Measurements from ENCODE around the gene HAGHL.

Gene HAGHL

DNA sequence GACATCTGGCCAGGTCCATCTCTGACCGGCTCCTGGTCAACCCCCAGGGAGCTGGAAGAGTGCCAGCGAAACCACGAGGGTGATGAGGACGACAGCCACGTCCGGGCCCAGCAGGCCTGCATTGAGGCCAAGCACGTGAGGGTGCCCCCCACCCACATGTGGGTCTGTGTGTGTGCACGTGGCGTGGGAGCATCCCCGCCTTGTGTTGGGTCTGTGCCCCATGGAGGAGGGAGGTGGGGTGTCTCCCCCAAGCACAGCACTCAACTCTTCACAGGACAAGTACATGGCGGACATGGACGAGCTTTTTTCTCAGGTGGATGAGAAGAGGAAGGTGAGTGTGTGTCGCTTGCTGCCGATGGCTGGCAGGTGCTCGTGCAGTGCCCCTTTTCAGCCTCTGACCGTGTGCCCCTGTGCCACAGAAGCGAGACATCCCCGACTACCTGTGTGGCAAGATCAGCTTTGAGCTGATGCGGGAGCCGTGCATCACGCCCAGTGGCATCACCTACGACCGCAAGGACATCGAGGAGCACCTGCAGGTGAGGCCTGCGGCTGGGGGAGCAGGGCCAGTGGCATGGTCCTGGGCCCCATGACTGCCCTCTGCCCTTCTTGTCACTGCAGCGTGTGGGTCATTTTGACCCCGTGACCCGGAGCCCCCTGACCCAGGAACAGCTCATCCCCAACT lies 45.0 kb upstream of the HAGHL start:
- no peak overlapping the region for H3K27ac ChIP-seq (ENCODE audit: low read depth in 2 of 2, low read length in 2 of 2)
- H3K4me1 ChIP-seq (ENCODE audit: control insufficient read depth in 2 of 2, insufficient read depth in 2 of 2, low read length in 2 of 2): peaks cover 43 to 44% of the 10 kb centered on the region in 2 donors

GRCh38 chr16:682493-683395 lies 44.2 kb upstream of the HAGHL start:
- Histone ChIP-seq H3K27me3 (ENCODE audit: control insufficient read depth in 2 of 2, insufficient read depth in 2 of 2, low read length in 2 of 2) (no peaks in the 10 kb centered on the region), H3K9me3 (ENCODE audit: control insufficient read depth in 2 of 2, low read length in 2 of 2) (no peaks in the 10 kb centered on the region), H3K36me3 (ENCODE audit: control insufficient read depth in 2 of 2, insufficient read depth in 2 of 2, low read length in 2 of 2) (peaks cover 12 to 23% of the 10 kb centered on the region in 2 donors), H3K27ac (ENCODE audit: low read depth in 2 of 2, low read length in 2 of 2) (no peak overlapping the region), H3K4me3 (ENCODE audit: low read length in 2 of 2) (peak overlapping the region; percentile 68 to 78), H3K4me1 (ENCODE audit: control insufficient read depth in 2 of 2, insufficient read depth in 2 of 2, low read length in 2 of 2) (peaks cover 37 to 38% of the 10 kb centered on the region in 2 donors), H3K9ac (ENCODE audit: low read depth in 1 of 2, low read length in 2 of 2) (peak overlapping the region in 1 of 2 donors; percentile 69)

More for the DNA sequence above, 45.0 kb upstream of the HAGHL start:
- peaks cover 12 to 23% of the 10 kb centered on the region in 2 donors for H3K36me3 ChIP-seq (ENCODE audit: control insufficient read depth in 2 of 2, insufficient read depth in 2 of 2, low read length in 2 of 2)
- no peaks in the 10 kb centered on the region for H3K9me3 ChIP-seq (ENCODE audit: control insufficient read depth in 2 of 2, low read length in 2 of 2)
- H3K4me3 ChIP-seq (ENCODE audit: low read length in 2 of 2): peak overlapping the region; percentile 82 to 84
- no peaks in the 10 kb centered on the region for H3K27me3 ChIP-seq (ENCODE audit: control insufficient read depth in 2 of 2, insufficient read depth in 2 of 2, low read length in 2 of 2)
- no peak overlapping the region for H3K9ac ChIP-seq (ENCODE audit: low read depth in 1 of 2, low read length in 2 of 2)

- peak overlapping the region; percentile 68 to 78 for H3K4me3 ChIP-seq (ENCODE audit: low read length in 2 of 2)
- peaks cover 37 to 38% of the 10 kb centered on the region in 2 donors for H3K4me1 ChIP-seq (ENCODE audit: control insufficient read depth in 2 of 2, insufficient read depth in 2 of 2, low read length in 2 of 2)
- peak overlapping the region; percentile 63 to 82 for H3K27ac ChIP-seq (ENCODE audit: low read depth in 2 of 2, low read length in 2 of 2)
- H3K36me3 ChIP-seq (ENCODE audit: control insufficient read depth in 2 of 2, insufficient read depth in 2 of 2, low read length in 2 of 2): peaks cover 12 to 23% of the 10 kb centered on the region in 2 donors
- H3K9me3 ChIP-seq (ENCODE audit: control insufficient read depth in 2 of 2, low read length in 2 of 2): no peaks in the 10 kb centered on the region
- H3K9ac ChIP-seq (ENCODE audit: low read depth in 1 of 2, low read length in 2 of 2): peak overlapping the region; percentile 41 to 69
- H3K27me3 ChIP-seq (ENCODE audit: control insufficient read depth in 2 of 2, insufficient read depth in 2 of 2, low read length in 2 of 2): no peaks in the 10 kb centered on the region
Observed at GRCh38 chr16:683396-684070, 43.4 kb upstream of the HAGHL start.

GRCh38 chr16:684071-684794 lies 42.7 kb upstream of the HAGHL start, which contains the start of gene JMJD8:
TSS of gene JMJD8 (minus strand) at chr16:684334. CDS start at chr16:684319, 15 bp downstream.
- no peaks in the 10 kb centered on the region for H3K27me3 ChIP-seq (ENCODE audit: control insufficient read depth in 2 of 2, insufficient read depth in 2 of 2, low read length in 2 of 2)
- H3K36me3 ChIP-seq (ENCODE audit: control insufficient read depth in 2 of 2, insufficient read depth in 2 of 2, low read length in 2 of 2): peaks cover 12 to 23% of the 10 kb centered on the region in 2 donors
- H3K9me3 ChIP-seq (ENCODE audit: control insufficient read depth in 2 of 2, low read length in 2 of 2): no peaks in the 10 kb centered on the region
- H3K9ac ChIP-seq (ENCODE audit: low read depth in 1 of 2, low read length in 2 of 2): peak within 1 kb of the TSS; percentile 41 to 70
- peak within 1 kb of the TSS; percentile 74 to 78 for H3K4me3 ChIP-seq (ENCODE audit: low read length in 2 of 2)
- peak within 1 kb of the TSS; percentile 81 to 82 for H3K27ac ChIP-seq (ENCODE audit: low read depth in 2 of 2, low read length in 2 of 2)
- H3K4me1 ChIP-seq (ENCODE audit: control insufficient read depth in 2 of 2, insufficient read depth in 2 of 2, low read length in 2 of 2): peaks cover 36 to 41% of the 10 kb centered on the region in 2 donors

GRCh38 chr16:684961-685696 lies 41.8 kb upstream of the HAGHL start:
- H3K4me3 ChIP-seq (ENCODE audit: low read length in 2 of 2): peak overlapping the region in 1 of 2 donors; percentile 78
- no peak overlapping the region for H3K27ac ChIP-seq (ENCODE audit: low read depth in 2 of 2, low read length in 2 of 2)
- peaks cover 38 to 44% of the 10 kb centered on the region in 2 donors for H3K4me1 ChIP-seq (ENCODE audit: control insufficient read depth in 2 of 2, insufficient read depth in 2 of 2, low read length in 2 of 2)
- no peak overlapping the region for H3K9ac ChIP-seq (ENCODE audit: low read depth in 1 of 2, low read length in 2 of 2)
- no peaks in the 10 kb centered on the region for H3K27me3 ChIP-seq (ENCODE audit: control insufficient read depth in 2 of 2, insufficient read depth in 2 of 2, low read length in 2 of 2)
- H3K36me3 ChIP-seq (ENCODE audit: control insufficient read depth in 2 of 2, insufficient read depth in 2 of 2, low read length in 2 of 2): peaks cover 12 to 23% of the 10 kb centered on the region in 2 donors
- no peaks in the 10 kb centered on the region for H3K9me3 ChIP-seq (ENCODE audit: control insufficient read depth in 2 of 2, low read length in 2 of 2)

DNA sequence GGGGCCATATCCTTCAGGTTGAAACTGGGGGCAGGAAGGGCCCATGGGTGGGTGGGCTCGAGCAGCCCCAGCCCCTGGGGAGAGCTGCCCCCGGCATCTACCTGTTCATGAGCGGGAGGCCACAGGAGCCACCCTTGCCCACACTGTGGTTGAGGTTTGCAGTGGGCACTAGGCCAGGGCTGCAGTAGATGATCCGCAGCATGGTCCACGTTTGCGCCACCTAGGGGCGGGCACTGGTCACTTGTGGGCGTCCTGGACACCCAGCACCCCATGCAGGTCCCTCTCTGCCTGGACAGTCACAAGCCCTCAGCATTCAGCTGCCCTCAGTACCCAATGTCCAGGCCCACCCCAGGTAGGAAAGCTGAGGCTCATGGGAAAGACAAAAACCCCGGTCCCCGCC lies 40.9 kb upstream of the HAGHL start:
- H3K27ac ChIP-seq (ENCODE audit: low read depth in 2 of 2, low read length in 2 of 2): no peak overlapping the region
- no peak overlapping the region for H3K9ac ChIP-seq (ENCODE audit: low read depth in 1 of 2, low read length in 2 of 2)
- no peak overlapping the region for H3K4me3 ChIP-seq (ENCODE audit: low read length in 2 of 2)
- H3K4me1 ChIP-seq (ENCODE audit: control insufficient read depth in 2 of 2, insufficient read depth in 2 of 2, low read length in 2 of 2): peaks cover 38 to 41% of the 10 kb centered on the region in 2 donors
- H3K27me3 ChIP-seq (ENCODE audit: control insufficient read depth in 2 of 2, insufficient read depth in 2 of 2, low read length in 2 of 2): no peaks in the 10 kb centered on the region
- H3K9me3 ChIP-seq (ENCODE audit: control insufficient read depth in 2 of 2, low read length in 2 of 2): no peaks in the 10 kb centered on the region
- peaks cover 12 to 23% of the 10 kb centered on the region in 2 donors for H3K36me3 ChIP-seq (ENCODE audit: control insufficient read depth in 2 of 2, insufficient read depth in 2 of 2, low read length in 2 of 2)

DNA sequence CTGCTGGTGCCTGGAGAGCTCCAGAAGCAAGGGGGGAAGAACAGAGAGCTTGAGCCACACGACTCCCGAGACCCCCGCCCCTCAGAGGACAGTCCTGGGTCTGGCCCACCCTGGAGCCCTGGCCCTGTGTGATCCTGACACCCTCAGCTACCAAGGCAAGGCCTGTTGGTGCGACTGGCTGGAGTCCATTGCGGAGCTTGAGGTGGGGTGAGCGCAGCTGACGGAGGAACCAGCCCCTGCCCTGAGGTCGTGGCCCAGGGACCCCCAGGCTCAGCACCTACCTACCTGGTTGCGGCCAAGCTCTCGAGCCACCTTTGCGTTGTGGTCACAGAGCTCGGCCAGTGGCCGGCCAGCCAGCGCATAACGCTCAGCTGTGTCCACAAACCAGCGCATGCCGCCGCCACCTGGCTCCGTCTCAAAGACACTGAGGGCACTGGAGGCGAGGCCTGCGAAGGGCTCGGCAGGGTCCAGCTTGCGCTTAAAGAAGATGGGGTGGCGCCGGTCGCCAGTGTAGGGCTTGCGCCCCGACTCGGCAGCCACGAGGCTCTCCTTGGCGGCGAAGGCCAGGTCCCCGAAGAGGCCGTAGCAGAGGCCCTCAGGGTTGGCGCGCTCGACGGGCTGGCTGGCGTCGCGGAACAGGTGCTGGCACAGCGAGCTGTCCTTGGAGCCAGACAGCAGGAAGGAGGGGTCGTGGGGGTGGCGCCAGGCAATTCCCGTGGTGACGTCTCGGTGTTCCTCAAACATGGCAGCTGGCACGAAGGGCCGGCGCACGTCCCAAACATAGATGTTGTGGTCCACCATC lies 40.2 kb upstream of the HAGHL start:
- H3K4me3 ChIP-seq (ENCODE audit: low read length in 2 of 2): no peak overlapping the region
- H3K27ac ChIP-seq (ENCODE audit: low read depth in 2 of 2, low read length in 2 of 2): no peak overlapping the region
- no peak overlapping the region for H3K9ac ChIP-seq (ENCODE audit: low read depth in 1 of 2, low read length in 2 of 2)
- no peaks in the 10 kb centered on the region for H3K9me3 ChIP-seq (ENCODE audit: control insufficient read depth in 2 of 2, low read length in 2 of 2)
- H3K27me3 ChIP-seq (ENCODE audit: control insufficient read depth in 2 of 2, insufficient read depth in 2 of 2, low read length in 2 of 2): no peaks in the 10 kb centered on the region
- H3K4me1 ChIP-seq (ENCODE audit: control insufficient read depth in 2 of 2, insufficient read depth in 2 of 2, low read length in 2 of 2): peaks cover 32 to 34% of the 10 kb centered on the region in 2 donors
- peaks cover 8 to 19% of the 10 kb centered on the region in 2 donors for H3K36me3 ChIP-seq (ENCODE audit: control insufficient read depth in 2 of 2, insufficient read depth in 2 of 2, low read length in 2 of 2)

GRCh38 chr16:687499-687898 lies 39.4 kb upstream of the HAGHL start:
- Histone ChIP-seq H3K27ac (ENCODE audit: low read depth in 2 of 2, low read length in 2 of 2) (no peak overlapping the region), H3K9me3 (ENCODE audit: control insufficient read depth in 2 of 2, low read length in 2 of 2) (no peaks in the 10 kb centered on the region), H3K36me3 (ENCODE audit: control insufficient read depth in 2 of 2, insufficient read depth in 2 of 2, low read length in 2 of 2) (peaks cover 0 to 11% of the 10 kb centered on the region in 2 donors), H3K4me3 (ENCODE audit: low read length in 2 of 2) (no peak overlapping the region), H3K27me3 (ENCODE audit: control insufficient read depth in 2 of 2, insufficient read depth in 2 of 2, low read length in 2 of 2) (no peaks in the 10 kb centered on the region), H3K9ac (ENCODE audit: low read depth in 1 of 2, low read length in 2 of 2) (no peak overlapping the region), H3K4me1 (ENCODE audit: control insufficient read depth in 2 of 2, insufficient read depth in 2 of 2, low read length in 2 of 2) (peaks cover 25 to 27% of the 10 kb centered on the region in 2 donors)

Data from mucosa of rectum (tissue), 2 donors.